Endothelial cell (in vitro differentiated cells): Measurements from ENCODE around the gene ECM1. TPM values are rescaled to one million over a fixed set of nuclear protein-coding genes. Genes with fewer than 3 reads are reported as not detected.

Source experiments
- DNase-seq: peaks from one replicate; pipeline ENCODE4 v3.0.0; 2021; ENCODE audit warnings: low spot score
- H3K27ac Mint-ChIP-seq: one replicate; pipeline ENCODE4 v1.8.0; 2021; ENCODE audit warnings: mixed read lengths, inconsistent platforms; ENCODE audit not compliant: unreplicated experiment
- H3K27me3 Mint-ChIP-seq: one replicate; pipeline ENCODE4 v1.8.0; 2021; ENCODE audit warnings: mild to moderate bottlenecking, moderate library complexity, mixed read lengths, inconsistent platforms; ENCODE audit not compliant: unreplicated experiment
- H3K36me3 Mint-ChIP-seq: one replicate; pipeline ENCODE4 v1.8.0; 2021; ENCODE audit warnings: mild to moderate bottlenecking, low read depth, mixed read lengths, inconsistent platforms; ENCODE audit not compliant: unreplicated experiment
- H3K4me1 Mint-ChIP-seq: one replicate; pipeline ENCODE4 v1.8.0; 2021; ENCODE audit warnings: mild to moderate bottlenecking, mixed read lengths, inconsistent platforms; ENCODE audit not compliant: unreplicated experiment
- H3K4me3 Mint-ChIP-seq: one replicate; pipeline ENCODE4 v1.8.0; 2021; ENCODE audit warnings: mild to moderate bottlenecking, mixed read lengths, inconsistent platforms; ENCODE audit not compliant: unreplicated experiment
- H3K9me3 Mint-ChIP-seq: one replicate; pipeline ENCODE4 v1.8.0; 2021; ENCODE audit warnings: mixed read lengths, inconsistent platforms; ENCODE audit not compliant: unreplicated experiment
- total RNA-seq: library from RNA; stranded (reverse); fragmentation: NEBNext Ultra II Directional; extraction: Animal tissue kit (Norgen Biotek cat#: 25700); gene quantifications from one replicate; pipeline ENCODE4 v1.2.1, GENCODE V29; 2021; ENCODE audit not compliant: unreplicated experiment
- TF ChIP-seq, protein P1 (sequence below): fragments of 200-600 bp; sonication (generic); IDR thresholded peaks from one replicate; pipeline ENCODE4 v1.5.0; 2021; ENCODE audit warnings: antibody characterized with exemption; ENCODE audit not compliant: unreplicated experiment

The ECM1 gene
- total RNA-seq, 1 donor from 2014 or later, result 637 TPM

DNA sequence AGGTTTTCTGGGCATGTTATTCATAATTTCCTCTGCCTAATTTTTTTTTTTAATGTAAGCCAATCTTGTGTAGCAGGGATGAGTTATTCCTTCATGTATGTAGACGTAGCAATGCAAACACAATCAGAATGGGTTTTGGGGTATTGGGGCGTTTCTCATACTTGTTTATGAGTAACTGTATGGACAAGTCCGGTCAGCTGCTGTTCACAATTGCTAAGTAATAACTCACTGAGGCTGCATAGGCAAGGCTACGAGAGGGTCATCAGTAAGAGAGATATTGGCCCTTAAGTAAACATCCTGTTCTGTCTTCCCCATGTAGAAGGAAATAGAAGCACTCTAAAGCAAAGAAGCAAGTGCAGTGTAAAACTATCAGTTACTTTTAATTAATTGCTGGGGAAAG lies 30.2 kb upstream of the ECM1 start:
- no peaks in the 10 kb centered on the region for H3K36me3 Mint-ChIP-seq
- peaks cover 5% of the 10 kb centered on the region for H3K27me3 Mint-ChIP-seq
- DNase-seq, result no peak
- TF ChIP-seq, protein P1, sequence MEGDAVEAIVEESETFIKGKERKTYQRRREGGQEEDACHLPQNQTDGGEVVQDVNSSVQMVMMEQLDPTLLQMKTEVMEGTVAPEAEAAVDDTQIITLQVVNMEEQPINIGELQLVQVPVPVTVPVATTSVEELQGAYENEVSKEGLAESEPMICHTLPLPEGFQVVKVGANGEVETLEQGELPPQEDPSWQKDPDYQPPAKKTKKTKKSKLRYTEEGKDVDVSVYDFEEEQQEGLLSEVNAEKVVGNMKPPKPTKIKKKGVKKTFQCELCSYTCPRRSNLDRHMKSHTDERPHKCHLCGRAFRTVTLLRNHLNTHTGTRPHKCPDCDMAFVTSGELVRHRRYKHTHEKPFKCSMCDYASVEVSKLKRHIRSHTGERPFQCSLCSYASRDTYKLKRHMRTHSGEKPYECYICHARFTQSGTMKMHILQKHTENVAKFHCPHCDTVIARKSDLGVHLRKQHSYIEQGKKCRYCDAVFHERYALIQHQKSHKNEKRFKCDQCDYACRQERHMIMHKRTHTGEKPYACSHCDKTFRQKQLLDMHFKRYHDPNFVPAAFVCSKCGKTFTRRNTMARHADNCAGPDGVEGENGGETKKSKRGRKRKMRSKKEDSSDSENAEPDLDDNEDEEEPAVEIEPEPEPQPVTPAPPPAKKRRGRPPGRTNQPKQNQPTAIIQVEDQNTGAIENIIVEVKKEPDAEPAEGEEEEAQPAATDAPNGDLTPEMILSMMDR, result no peak
- peaks cover 22% of the 10 kb centered on the region for H3K4me1 Mint-ChIP-seq
- no peak overlapping the region for H3K27ac Mint-ChIP-seq
- no peaks in the 10 kb centered on the region for H3K9me3 Mint-ChIP-seq
- no peak overlapping the region for H3K4me3 Mint-ChIP-seq

DNA sequence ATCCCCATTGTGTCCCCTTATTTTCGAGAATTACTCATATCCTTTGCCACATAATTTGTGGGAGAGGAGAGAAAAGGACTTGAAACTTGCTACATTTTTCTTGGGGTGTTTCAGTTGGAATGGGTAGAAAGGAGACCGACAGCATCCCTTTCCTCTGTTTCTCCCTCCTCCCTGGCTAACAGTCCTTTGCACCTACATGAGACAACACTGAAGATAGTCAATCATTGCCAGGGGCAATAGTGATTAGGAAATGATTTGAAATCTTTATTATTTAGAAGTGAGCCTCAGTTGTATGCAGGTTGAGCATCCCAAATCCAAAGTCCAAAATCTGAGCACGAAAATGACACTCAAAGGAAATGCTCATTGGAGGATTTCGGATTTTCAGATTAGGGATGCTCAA lies 28.5 kb upstream of the ECM1 start:
- no peak for DNase-seq
- Mint-ChIP-seq H3K4me3 (no peak overlapping the region), H3K27ac (no peak overlapping the region), H3K9me3 (no peaks in the 10 kb centered on the region), H3K36me3 (no peaks in the 10 kb centered on the region), H3K4me1 (peaks cover 15% of the 10 kb centered on the region), H3K27me3 (peaks cover 5% of the 10 kb centered on the region)
- TF ChIP-seq, protein P1, result no peak

DNA sequence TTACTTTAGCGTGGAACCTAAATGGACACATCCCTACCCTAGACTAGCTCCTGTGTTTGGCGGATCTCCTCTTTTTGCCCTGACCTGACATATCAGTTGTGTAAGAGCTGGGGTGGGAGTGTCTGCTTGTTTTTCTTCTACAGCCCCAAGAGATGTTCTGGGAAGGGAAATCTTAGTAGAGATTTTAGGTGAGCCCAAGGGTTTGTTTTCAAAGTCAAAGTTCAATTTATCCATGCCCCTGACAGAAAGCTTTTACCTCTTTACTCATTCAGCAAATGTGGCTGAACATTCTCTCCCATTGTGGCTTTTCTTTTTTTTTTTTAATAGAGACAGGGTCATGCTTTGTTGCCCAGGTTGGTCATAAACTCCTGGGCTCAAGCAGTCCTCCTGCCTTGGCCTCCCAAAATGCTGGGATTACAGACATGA lies 28.0 kb upstream of the ECM1 start:
- H3K27me3 Mint-ChIP-seq, result peaks cover 5% of the 10 kb centered on the region
- peaks cover 15% of the 10 kb centered on the region for H3K4me1 Mint-ChIP-seq
- DNase-seq, result no peak
- no peak overlapping the region for H3K27ac Mint-ChIP-seq
- H3K4me3 Mint-ChIP-seq, result no peak overlapping the region
- no peaks in the 10 kb centered on the region for H3K9me3 Mint-ChIP-seq
- TF ChIP-seq, protein P1, result no peak
- no peaks in the 10 kb centered on the region for H3K36me3 Mint-ChIP-seq

DNA sequence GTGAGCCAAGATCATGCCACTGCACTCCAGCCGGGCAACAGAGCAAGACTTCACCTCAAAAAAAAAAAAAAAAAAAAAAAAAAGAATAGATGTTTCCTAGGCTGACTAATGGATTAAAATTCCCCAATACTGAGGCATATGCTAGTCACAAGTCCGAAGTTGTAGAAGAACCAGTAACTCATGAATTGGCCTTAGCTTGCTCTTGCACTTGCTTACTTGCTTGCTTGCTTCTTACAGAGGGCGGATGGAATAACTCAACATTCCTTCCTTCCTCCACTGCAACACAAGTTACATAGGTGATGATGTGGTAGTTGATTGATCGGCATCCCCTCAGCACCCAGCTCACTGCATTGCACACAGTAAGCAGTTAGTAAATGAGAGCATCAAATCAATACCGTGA lies 23.5 kb upstream of the ECM1 start:
- TF ChIP-seq, protein P1, result no peak
- peaks cover 3% of the 10 kb centered on the region for H3K36me3 Mint-ChIP-seq
- H3K4me1 Mint-ChIP-seq, result peaks cover 13% of the 10 kb centered on the region
- H3K4me3 Mint-ChIP-seq, result no peak overlapping the region
- no peak for DNase-seq
- H3K27me3 Mint-ChIP-seq, result no peaks in the 10 kb centered on the region
- H3K9me3 Mint-ChIP-seq, result no peaks in the 10 kb centered on the region
- H3K27ac Mint-ChIP-seq, result no peak overlapping the region

DNA sequence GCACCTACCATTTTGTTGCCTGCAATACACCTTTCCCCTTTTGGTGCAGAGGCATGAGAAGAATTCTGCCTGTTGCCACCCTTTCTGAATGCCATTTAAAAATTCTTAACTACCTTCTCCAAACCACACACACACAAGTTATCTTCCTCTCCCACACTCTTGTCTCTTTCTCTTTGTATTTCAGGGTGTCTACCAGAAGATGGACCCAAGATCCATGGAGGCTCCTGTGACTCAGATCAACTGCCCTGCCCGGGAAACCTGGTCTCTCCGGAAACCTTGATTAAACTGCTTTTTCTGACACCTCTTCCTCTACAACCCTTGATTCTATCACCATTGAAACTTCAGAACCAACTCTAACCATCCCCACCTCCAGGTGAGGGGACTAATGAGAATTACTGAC lies 23.0 kb upstream of the ECM1 start:
- no peak overlapping the region for H3K4me3 Mint-ChIP-seq
- H3K27ac Mint-ChIP-seq, result no peak overlapping the region
- peaks cover 12% of the 10 kb centered on the region for H3K4me1 Mint-ChIP-seq

More for the DNA sequence above, 23.0 kb upstream of the ECM1 start:
- DNase-seq, result no peak
- TF ChIP-seq, protein P1, result no peak
- Mint-ChIP-seq H3K9me3 (no peaks in the 10 kb centered on the region), H3K36me3 (peaks cover 3% of the 10 kb centered on the region), H3K27me3 (no peaks in the 10 kb centered on the region)
